OCI-LY3 (cell line): ENCODE data around the gene ALS2.

Experiments used
- EZH2phosphoT487 ChIP-seq: fragments of 200-600 bp; shearing (Covaris generic); IDR thresholded peaks from 2 replicates; pipeline ENCODE4 v1.6.1; 2018; ENCODE audit warnings: antibody characterized with exemption, mixed run types, low read depth
- TF ChIP-seq, protein P1 (sequence below): fragments of 200-600, 300-600 bp; sonication (generic); IDR thresholded peaks from 2 replicates; pipeline ENCODE4 v1.5.1; 2014; ENCODE audit warnings: antibody characterized with exemption, low read length, low read depth

DNA sequence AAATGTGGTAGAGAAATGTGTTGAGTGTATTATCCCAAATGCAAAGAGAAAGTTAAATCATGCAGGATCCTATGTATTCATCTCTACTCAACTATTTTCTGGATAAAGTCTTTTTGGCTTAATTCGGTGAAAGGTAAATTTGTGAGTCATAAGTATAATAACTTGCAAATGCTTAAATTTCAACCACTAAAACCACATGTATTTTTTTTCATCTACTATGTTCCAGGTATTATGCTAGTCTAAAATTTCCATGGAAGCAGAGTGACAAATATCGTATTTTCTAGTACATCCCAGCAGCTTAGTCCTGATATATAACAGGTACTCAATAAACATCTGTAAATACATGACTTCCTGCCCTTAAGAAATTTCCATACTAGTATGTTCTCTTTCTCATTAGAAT, 6.2 kb downstream of the ALS2 start:
- TF ChIP-seq, protein P1, sequence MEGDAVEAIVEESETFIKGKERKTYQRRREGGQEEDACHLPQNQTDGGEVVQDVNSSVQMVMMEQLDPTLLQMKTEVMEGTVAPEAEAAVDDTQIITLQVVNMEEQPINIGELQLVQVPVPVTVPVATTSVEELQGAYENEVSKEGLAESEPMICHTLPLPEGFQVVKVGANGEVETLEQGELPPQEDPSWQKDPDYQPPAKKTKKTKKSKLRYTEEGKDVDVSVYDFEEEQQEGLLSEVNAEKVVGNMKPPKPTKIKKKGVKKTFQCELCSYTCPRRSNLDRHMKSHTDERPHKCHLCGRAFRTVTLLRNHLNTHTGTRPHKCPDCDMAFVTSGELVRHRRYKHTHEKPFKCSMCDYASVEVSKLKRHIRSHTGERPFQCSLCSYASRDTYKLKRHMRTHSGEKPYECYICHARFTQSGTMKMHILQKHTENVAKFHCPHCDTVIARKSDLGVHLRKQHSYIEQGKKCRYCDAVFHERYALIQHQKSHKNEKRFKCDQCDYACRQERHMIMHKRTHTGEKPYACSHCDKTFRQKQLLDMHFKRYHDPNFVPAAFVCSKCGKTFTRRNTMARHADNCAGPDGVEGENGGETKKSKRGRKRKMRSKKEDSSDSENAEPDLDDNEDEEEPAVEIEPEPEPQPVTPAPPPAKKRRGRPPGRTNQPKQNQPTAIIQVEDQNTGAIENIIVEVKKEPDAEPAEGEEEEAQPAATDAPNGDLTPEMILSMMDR: no peak
- no peak for TF ChIP-seq EZH2phosphoT487
